Neuronal stem cell (in vitro differentiated cells): ENCODE data around the gene PRDM10.

ENCODE experiments used
- DNase-seq: peaks from one replicate; pipeline ENCODE4 v3.0.0-alpha.2; 2013; ENCODE audit warnings: low spot score
- H2AFZ ChIP-seq: one replicate; pipeline ENCODE4 v1.6.1; 2013; ENCODE audit warnings: mild to moderate bottlenecking, low read length, inconsistent platforms
- H2AK5ac ChIP-seq: 2 replicates; pipeline ENCODE4 v1.6.1; 2013; ENCODE audit warnings: low read depth, mild to moderate bottlenecking, inconsistent platforms, low read length, moderate library complexity, mixed read lengths
- H2BK120ac ChIP-seq: 2 replicates; pipeline ENCODE4 v1.6.1; 2013; ENCODE audit warnings: low read depth, mild to moderate bottlenecking, inconsistent platforms, low read length, moderate library complexity, mixed read lengths
- H2BK12ac ChIP-seq: one replicate; pipeline ENCODE4 v1.6.1; 2013; ENCODE audit warnings: low read length, inconsistent platforms
- H2BK15ac ChIP-seq: 2 replicates; pipeline ENCODE4 v1.6.1; 2013; ENCODE audit warnings: mild to moderate bottlenecking, low read length, inconsistent platforms, mixed read lengths
- H2BK5ac ChIP-seq: one replicate; pipeline ENCODE4 v1.6.1; 2013; ENCODE audit warnings: inconsistent platforms, mild to moderate bottlenecking, low read length, moderate library complexity
- H3K14ac ChIP-seq: one replicate; pipeline ENCODE4 v1.6.1; 2013; ENCODE audit warnings: low read length, inconsistent platforms
- H3K18ac ChIP-seq: 2 replicates; pipeline ENCODE4 v1.6.1; 2013; ENCODE audit warnings: low read length, inconsistent platforms
- H3K23ac ChIP-seq: 2 replicates; pipeline ENCODE4 v1.6.1; 2013; ENCODE audit warnings: low read depth, mild to moderate bottlenecking, mixed read lengths, low read length, inconsistent platforms; ENCODE audit not compliant: poor library complexity
- H3K27ac ChIP-seq: replicated peaks from 3 replicates; pipeline ENCODE4 v1.5.1; 2013; ENCODE audit warnings: low read length, inconsistent platforms
- H3K27me3 ChIP-seq, 3 experiments: 2 replicates each; pipeline ENCODE4 v1.6.1; 2013; ENCODE audit warnings: low read length in 3 of 3, mild to moderate bottlenecking in 2 of 3, inconsistent platforms in 1 of 3, low read depth in 1 of 3, mixed read lengths in 1 of 3, moderate library complexity in 1 of 3; ENCODE audit not compliant: control insufficient read depth in 3 of 3, insufficient read depth in 3 of 3
- H3K36me3 ChIP-seq, 2 donors: replicated peaks in 1 of 2; 2 replicates each; pipeline ENCODE4 v1.6.1; 2013; ENCODE audit warnings: low read length in 2 of 2; ENCODE audit not compliant: control insufficient read depth in 2 of 2, insufficient read depth in 2 of 2
- H3K4ac ChIP-seq: 2 replicates; pipeline ENCODE4 v1.6.1; 2013; ENCODE audit warnings: inconsistent platforms, mild to moderate bottlenecking, low read length, moderate library complexity
- H3K4me1 ChIP-seq, 2 donors: 1 replicate in 1 of 2; 2 replicates in 1 of 2; pipeline ENCODE4 v1.6.1; 2013; ENCODE audit warnings: low read length in 2 of 2, low read depth in 1 of 2; ENCODE audit not compliant: control insufficient read depth in 2 of 2, insufficient read depth in 1 of 2
- H3K4me2 ChIP-seq: one replicate; pipeline ENCODE4 v1.6.1; 2013; ENCODE audit warnings: mild to moderate bottlenecking, low read length, inconsistent platforms; ENCODE audit not compliant: insufficient read depth, poor library complexity, severe bottlenecking
- H3K4me3 ChIP-seq, 2 donors: 2 replicates each; pipeline ENCODE4 v1.5.1; 2013; ENCODE audit warnings: low read length in 2 of 2, mild to moderate bottlenecking in 2 of 2, inconsistent platforms in 1 of 2, moderate library complexity in 1 of 2
- H3K79me1 ChIP-seq: one replicate; pipeline ENCODE4 v1.6.1; 2013; ENCODE audit warnings: low read depth, mild to moderate bottlenecking, inconsistent platforms, low read length, moderate library complexity
- H3K9ac ChIP-seq: one replicate; pipeline ENCODE4 v1.6.1; 2013; ENCODE audit warnings: mild to moderate bottlenecking, low read depth, low read length, inconsistent platforms; ENCODE audit not compliant: poor library complexity
- H3K9me3 ChIP-seq, 2 donors: replicated peaks in 1 of 2; 2 replicates each; pipeline versions ENCODE3 to v1.6.1; 2013; ENCODE audit warnings: low read length in 2 of 2, mild to moderate bottlenecking in 2 of 2, inconsistent platforms in 1 of 2, low read depth in 1 of 2, mixed read lengths in 1 of 2, moderate library complexity in 1 of 2; ENCODE audit not compliant: control insufficient read depth in 2 of 2, insufficient read depth in 1 of 2
- H4K8ac ChIP-seq: one replicate; pipeline ENCODE4 v1.6.1; 2013; ENCODE audit warnings: low read depth, mild to moderate bottlenecking, inconsistent platforms, low read length, moderate library complexity
- H4K91ac ChIP-seq: one replicate; pipeline ENCODE4 v1.6.1; 2013; ENCODE audit warnings: low read length, low read depth, mild to moderate bottlenecking, inconsistent platforms; ENCODE audit not compliant: poor library complexity
- WGBS, 2 donors: extraction: QIAGEN DNeasy Blood & Tissue Kit; methylation state at CpG; one replicate each; pipeline ENCODE4 v1.1.7; 2013; ENCODE audit warnings: missing lambda C conversion rate in 2 of 2, mixed read lengths in 1 of 2; ENCODE audit not compliant: insufficient read length in 2 of 2, insufficient replicate concordance in 1 of 2; ENCODE audit errors: extremely low coverage in 2 of 2; 5-methylcytosine and 5-hydroxymethylcytosine counted together

PRDM10 gene

DNA sequence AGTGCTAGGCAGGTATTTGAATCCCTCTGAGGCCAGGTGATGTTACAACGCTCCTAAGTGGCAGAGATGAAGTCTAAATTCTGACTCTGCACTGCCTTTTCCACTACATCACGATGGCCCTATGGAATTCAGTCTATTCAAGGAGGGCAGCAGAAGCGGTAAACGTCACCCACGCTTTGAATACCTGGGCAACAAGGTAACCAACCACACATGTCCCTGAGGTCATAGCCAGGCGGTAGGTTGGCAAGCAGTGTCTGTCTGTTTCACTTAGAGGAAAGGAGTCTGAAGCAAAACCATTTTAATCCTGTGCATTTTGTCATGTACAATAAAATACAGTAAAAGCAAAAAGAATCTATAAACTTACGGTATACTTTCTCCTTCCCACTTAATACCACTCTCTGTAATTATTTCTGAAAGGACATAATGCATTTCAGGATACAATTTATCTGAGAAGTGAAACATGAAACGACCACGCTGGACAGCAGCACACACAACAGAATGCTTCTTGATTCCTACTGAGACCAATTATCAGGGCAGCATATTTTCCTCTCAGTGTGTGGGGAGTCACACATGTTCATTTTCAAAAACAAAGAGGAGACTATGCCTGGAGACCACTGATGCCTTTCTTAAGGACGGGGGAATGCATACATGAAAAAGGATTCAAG lies 51.3 kb downstream of the PRDM10 start:
- Histone ChIP-seq H3K27me3 (no peaks in the 10 kb centered on the region), H2BK12ac (no peak overlapping the region), H3K36me3 (peaks cover 6 to 23% of the 10 kb centered on the region in 2 donors), H3K4me1 (peaks cover 1 to 5% of the 10 kb centered on the region in 2 donors), H2BK5ac (no peak overlapping the region), H2BK120ac (no peak overlapping the region), H2AK5ac (no peak overlapping the region), H3K4me3 (no peak overlapping the region), H3K9me3 (no peaks in the 10 kb centered on the region), H3K4ac (no peak overlapping the region), H3K79me1 (no peaks in the 10 kb centered on the region), H3K18ac (no peak overlapping the region), H3K9ac (no peak overlapping the region), H3K27ac (no peak overlapping the region), H3K14ac (no peak overlapping the region), H2AFZ (no peak overlapping the region), H4K91ac (no peak overlapping the region), H2BK15ac (no peak overlapping the region), H3K4me2 (no peak overlapping the region), H4K8ac (no peak overlapping the region), H3K23ac (no peak overlapping the region)
- DNase-seq: no peak
- WGBS, 2 donors: no CpG with 5 or more reads among the region's 10 CpGs

DNA sequence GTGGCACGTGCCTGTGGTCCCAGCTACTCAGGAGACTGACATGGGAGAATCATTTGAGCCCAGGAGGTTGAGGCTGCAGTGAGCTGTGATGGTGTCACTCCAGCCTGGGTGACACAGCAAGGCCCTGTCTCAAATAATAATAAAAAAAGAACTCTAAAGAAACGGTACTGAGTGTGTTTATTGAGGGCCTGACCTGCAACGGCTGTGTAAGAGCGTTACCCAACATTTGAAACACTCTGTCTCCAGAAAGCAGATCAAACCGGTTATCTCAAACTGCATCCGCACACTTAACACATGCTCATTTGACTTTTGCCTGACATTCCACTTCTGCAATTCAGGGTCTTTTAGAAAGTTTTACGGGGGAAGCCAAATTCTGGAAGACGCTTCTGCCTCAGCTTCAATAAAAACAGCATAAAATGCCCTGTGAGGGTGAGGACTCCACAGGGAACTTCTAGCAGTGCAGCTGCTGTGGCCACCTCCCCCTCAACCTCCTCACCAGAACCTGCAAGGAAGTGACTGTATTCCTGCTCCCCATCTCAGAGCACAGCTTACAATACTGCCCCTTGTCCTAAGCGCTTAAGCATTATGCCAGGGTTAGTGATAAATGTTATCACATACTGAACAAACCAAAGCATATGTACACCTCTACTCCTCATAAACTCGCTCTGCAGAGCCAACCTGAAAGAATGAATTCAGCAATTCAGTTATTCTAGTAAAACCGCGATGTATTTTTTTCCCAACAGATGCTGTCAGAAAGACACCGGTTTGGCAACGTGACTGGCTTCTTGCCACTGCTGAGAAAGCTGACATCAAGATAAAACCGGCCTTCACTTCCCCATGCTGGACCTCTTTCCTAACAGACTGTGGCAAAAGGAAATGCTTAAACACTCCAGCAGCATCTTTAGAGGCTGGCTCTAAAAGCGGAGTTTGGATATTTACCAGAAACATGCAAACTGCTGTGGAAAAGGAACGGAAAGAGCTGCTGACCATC lies 52.2 kb downstream of the PRDM10 start:
- Histone ChIP-seq H4K91ac (no peak overlapping the region), H3K14ac (no peak overlapping the region)
- WGBS, 2 donors: no CpG with 5 or more reads among the region's 17 CpGs

DNA sequence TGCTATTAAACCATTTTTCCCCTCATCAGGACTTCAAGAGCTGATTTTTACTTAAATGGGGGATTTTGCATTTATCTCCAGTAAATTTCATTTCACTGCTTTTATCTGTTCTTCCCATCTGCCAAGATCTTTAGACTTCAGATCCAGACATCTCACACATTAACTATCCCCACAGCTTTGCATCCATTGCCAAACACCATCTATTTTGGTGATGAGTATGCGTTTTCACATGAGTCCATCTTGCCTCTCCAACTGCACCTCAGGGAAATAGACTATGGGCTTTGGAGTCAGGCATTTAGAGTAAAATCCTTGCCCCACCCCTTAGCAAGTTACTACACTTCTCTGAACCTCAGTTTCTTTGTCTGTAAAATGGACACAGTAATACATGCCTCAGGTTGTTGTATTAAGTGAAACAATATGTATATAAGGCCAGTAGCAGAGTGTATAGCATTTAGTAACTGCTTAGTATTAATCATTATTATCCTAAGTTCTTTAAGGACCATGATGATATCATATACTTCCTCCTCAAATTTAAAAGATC lies 53.6 kb downstream of the PRDM10 start:
- no peak overlapping the region for H2BK12ac ChIP-seq
- H3K18ac ChIP-seq: no peak overlapping the region
- H2BK5ac ChIP-seq: no peak overlapping the region
- no peak overlapping the region for H4K8ac ChIP-seq
- peaks cover 1 to 5% of the 10 kb centered on the region in 2 donors for H3K4me1 ChIP-seq
- no peak overlapping the region for H3K9ac ChIP-seq
- no peak overlapping the region for H4K91ac ChIP-seq
- H2BK15ac ChIP-seq: no peak overlapping the region
- no peaks in the 10 kb centered on the region for H3K27me3 ChIP-seq
- H3K4me2 ChIP-seq: no peak overlapping the region
- no peak overlapping the region for H3K14ac ChIP-seq
- peaks cover 6 to 19% of the 10 kb centered on the region in 2 donors for H3K36me3 ChIP-seq
- no peak overlapping the region for H3K27ac ChIP-seq
- no peak overlapping the region for H2AK5ac ChIP-seq
- H3K23ac ChIP-seq: no peak overlapping the region
- no peak overlapping the region for H2AFZ ChIP-seq
- no peaks in the 10 kb centered on the region for H3K79me1 ChIP-seq
- WGBS, 2 donors: no CpG with 5 or more reads among the region's 1 CpG
- H2BK120ac ChIP-seq: no peak overlapping the region
- no peaks in the 10 kb centered on the region for H3K9me3 ChIP-seq
- no peak overlapping the region for H3K4me3 ChIP-seq
- DNase-seq: no peak
- H3K4ac ChIP-seq: no peak overlapping the region

More for the DNA sequence above, 52.2 kb downstream of the PRDM10 start:
- no peak for DNase-seq
- H2BK5ac ChIP-seq: no peak overlapping the region
- H4K8ac ChIP-seq: no peak overlapping the region
- no peak overlapping the region for H2BK12ac ChIP-seq
- no peaks in the 10 kb centered on the region for H3K27me3 ChIP-seq
- H3K9me3 ChIP-seq: no peaks in the 10 kb centered on the region
- H3K79me1 ChIP-seq: no peaks in the 10 kb centered on the region
- H3K4me2 ChIP-seq: no peak overlapping the region
- H2AFZ ChIP-seq: peak overlapping the region; percentile 44
- no peak overlapping the region for H3K23ac ChIP-seq
- no peak overlapping the region for H2BK15ac ChIP-seq
- no peak overlapping the region for H3K4me3 ChIP-seq
- H2BK120ac ChIP-seq: no peak overlapping the region
- H2AK5ac ChIP-seq: no peak overlapping the region
- H3K4me1 ChIP-seq: peaks cover 1 to 5% of the 10 kb centered on the region in 2 donors
- no peak overlapping the region for H3K4ac ChIP-seq
- peaks cover 7 to 24% of the 10 kb centered on the region in 2 donors for H3K36me3 ChIP-seq
- no peak overlapping the region for H3K9ac ChIP-seq
- H3K27ac ChIP-seq: no peak overlapping the region
- H3K18ac ChIP-seq: no peak overlapping the region

DNA sequence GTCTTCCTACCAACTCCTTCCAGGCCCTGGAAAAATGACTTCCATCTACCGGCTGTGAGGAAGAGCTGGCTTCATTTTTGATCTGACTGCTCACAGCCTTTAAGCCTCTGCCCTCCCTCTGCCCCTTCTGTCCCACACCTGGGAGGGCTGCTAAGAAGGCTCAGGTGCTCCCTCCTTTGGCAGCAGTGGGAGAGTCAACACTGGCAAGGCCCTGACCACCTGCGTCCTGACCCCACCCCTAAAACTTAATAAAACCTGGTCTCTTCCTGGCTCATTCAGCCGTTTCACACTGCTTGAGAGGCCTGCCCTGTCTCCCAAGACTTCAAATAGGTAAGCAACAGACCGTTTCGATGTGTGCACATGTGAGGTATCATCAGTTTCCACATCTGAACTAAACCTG lies 55.2 kb downstream of the PRDM10 start:
- Histone ChIP-seq H4K8ac (no peak overlapping the region), H3K4me2 (no peak overlapping the region)
- whole genome bisulfite sequencing, 2 donors: no CpG with 5 or more reads among the region's 5 CpGs

More for the DNA sequence above, 55.2 kb downstream of the PRDM10 start:
- H3K9me3 ChIP-seq: no peaks in the 10 kb centered on the region
- H3K79me1 ChIP-seq: no peaks in the 10 kb centered on the region
- peaks cover 1 to 5% of the 10 kb centered on the region in 2 donors for H3K4me1 ChIP-seq
- H4K91ac ChIP-seq: no peak overlapping the region
- H3K36me3 ChIP-seq: peaks cover 6 to 19% of the 10 kb centered on the region in 2 donors
- no peaks in the 10 kb centered on the region for H3K27me3 ChIP-seq
- no peak overlapping the region for H3K14ac ChIP-seq
- H2BK120ac ChIP-seq: no peak overlapping the region
- H2BK12ac ChIP-seq: no peak overlapping the region
- no peak overlapping the region for H3K4me3 ChIP-seq
- H2AK5ac ChIP-seq: no peak overlapping the region
- H2BK5ac ChIP-seq: no peak overlapping the region
- no peak overlapping the region for H3K4ac ChIP-seq
- H3K9ac ChIP-seq: no peak overlapping the region
- no peak overlapping the region for H3K18ac ChIP-seq
- no peak overlapping the region for H3K27ac ChIP-seq
- no peak for DNase-seq
- H2AFZ ChIP-seq: no peak overlapping the region
- H2BK15ac ChIP-seq: no peak overlapping the region
- no peak overlapping the region for H3K23ac ChIP-seq
